HL-60 (cell line): ENCODE measurements around the gene NRCAM.

Experiments
- DNase-seq, 2 experiments: peaks; one replicate each; pipeline ENCODE4 v3.0.0-alpha.2; 2010 to 2020; ENCODE audit warnings: low read depth in 1 of 2, low spot score in 1 of 2
- H3K27ac ChIP-seq: fragments of 250-450 bp; sonication (Bioruptor Pico); replicated peaks from 2 replicates; pipeline ENCODE4 v1.5.1; 2020; ENCODE audit warnings: mild to moderate bottlenecking, moderate library complexity
- H3K27me3 ChIP-seq: fragments of 250-450 bp; sonication (Bioruptor Pico); 2 replicates; pipeline ENCODE4 v1.5.1; 2021; ENCODE audit warnings: mild to moderate bottlenecking, moderate library complexity; ENCODE audit not compliant: insufficient read depth, poor library complexity, severe bottlenecking
- H3K4me3 ChIP-seq: replicated peaks from 2 replicates; pipeline ENCODE4 v1.5.1; 2011; ENCODE audit warnings: mild to moderate bottlenecking, control low read depth, low read length; ENCODE audit not compliant: insufficient read depth
- GABPA ChIP-seq: IDR thresholded peaks from 2 replicates; pipeline ENCODE4 v1.6.1; 2012; ENCODE audit warnings: low read depth
- POLR2AphosphoS5 ChIP-seq: IDR thresholded peaks from 2 replicates; pipeline ENCODE4 v1.6.1; 2012; ENCODE audit warnings: low read depth
- SPI1 ChIP-seq: IDR thresholded peaks from 2 replicates; pipeline ENCODE4 v1.6.1; 2012; ENCODE audit warnings: low read depth, mild to moderate bottlenecking, borderline replicate concordance
- TF ChIP-seq, protein P1 (sequence below): IDR thresholded peaks from 2 replicates; pipeline ENCODE4 v1.6.1; 2012; ENCODE audit warnings: low read depth; ENCODE audit not compliant: insufficient replicate concordance
- TF ChIP-seq, protein P2 (sequence below): IDR thresholded peaks from one replicate; pipeline ENCODE4 v1.5.1; 2011; ENCODE audit warnings: low read length, control low read depth, inconsistent platforms; ENCODE audit not compliant: insufficient read depth

NRCAM gene

DNA sequence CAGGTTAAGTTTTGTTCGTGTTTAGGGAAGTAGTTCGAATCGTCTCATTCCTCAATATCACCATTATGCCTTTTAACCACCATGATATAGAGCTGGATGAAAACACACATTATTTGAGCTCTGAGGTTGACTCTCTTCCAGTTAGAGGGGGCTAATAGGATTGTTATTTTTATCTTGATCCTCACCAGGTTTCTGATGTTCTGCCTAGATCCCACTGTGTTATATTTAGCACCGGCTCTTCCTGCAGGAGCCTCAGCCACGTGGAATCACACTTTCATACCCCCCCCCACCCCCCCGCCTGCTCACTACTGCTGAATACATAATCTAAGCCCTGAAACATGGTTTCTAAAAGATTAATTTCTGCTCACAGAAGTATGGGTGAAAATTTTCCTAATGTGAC, 88.3 kb downstream of the NRCAM start:
- DNase-seq = no peak
- H3K4me3 ChIP-seq = no peak overlapping the region
- TF ChIP-seq SPI1 (no peak), GABPA (no peak), POLR2AphosphoS5 (no peak)
- TF ChIP-seq, protein P1, sequence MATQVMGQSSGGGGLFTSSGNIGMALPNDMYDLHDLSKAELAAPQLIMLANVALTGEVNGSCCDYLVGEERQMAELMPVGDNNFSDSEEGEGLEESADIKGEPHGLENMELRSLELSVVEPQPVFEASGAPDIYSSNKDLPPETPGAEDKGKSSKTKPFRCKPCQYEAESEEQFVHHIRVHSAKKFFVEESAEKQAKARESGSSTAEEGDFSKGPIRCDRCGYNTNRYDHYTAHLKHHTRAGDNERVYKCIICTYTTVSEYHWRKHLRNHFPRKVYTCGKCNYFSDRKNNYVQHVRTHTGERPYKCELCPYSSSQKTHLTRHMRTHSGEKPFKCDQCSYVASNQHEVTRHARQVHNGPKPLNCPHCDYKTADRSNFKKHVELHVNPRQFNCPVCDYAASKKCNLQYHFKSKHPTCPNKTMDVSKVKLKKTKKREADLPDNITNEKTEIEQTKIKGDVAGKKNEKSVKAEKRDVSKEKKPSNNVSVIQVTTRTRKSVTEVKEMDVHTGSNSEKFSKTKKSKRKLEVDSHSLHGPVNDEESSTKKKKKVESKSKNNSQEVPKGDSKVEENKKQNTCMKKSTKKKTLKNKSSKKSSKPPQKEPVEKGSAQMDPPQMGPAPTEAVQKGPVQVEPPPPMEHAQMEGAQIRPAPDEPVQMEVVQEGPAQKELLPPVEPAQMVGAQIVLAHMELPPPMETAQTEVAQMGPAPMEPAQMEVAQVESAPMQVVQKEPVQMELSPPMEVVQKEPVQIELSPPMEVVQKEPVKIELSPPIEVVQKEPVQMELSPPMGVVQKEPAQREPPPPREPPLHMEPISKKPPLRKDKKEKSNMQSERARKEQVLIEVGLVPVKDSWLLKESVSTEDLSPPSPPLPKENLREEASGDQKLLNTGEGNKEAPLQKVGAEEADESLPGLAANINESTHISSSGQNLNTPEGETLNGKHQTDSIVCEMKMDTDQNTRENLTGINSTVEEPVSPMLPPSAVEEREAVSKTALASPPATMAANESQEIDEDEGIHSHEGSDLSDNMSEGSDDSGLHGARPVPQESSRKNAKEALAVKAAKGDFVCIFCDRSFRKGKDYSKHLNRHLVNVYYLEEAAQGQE = no peak
- TF ChIP-seq, protein P2, sequence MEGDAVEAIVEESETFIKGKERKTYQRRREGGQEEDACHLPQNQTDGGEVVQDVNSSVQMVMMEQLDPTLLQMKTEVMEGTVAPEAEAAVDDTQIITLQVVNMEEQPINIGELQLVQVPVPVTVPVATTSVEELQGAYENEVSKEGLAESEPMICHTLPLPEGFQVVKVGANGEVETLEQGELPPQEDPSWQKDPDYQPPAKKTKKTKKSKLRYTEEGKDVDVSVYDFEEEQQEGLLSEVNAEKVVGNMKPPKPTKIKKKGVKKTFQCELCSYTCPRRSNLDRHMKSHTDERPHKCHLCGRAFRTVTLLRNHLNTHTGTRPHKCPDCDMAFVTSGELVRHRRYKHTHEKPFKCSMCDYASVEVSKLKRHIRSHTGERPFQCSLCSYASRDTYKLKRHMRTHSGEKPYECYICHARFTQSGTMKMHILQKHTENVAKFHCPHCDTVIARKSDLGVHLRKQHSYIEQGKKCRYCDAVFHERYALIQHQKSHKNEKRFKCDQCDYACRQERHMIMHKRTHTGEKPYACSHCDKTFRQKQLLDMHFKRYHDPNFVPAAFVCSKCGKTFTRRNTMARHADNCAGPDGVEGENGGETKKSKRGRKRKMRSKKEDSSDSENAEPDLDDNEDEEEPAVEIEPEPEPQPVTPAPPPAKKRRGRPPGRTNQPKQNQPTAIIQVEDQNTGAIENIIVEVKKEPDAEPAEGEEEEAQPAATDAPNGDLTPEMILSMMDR = no peak
- H3K27me3 ChIP-seq = no peaks in the 10 kb centered on the region
- H3K27ac ChIP-seq = no peak overlapping the region

DNA sequence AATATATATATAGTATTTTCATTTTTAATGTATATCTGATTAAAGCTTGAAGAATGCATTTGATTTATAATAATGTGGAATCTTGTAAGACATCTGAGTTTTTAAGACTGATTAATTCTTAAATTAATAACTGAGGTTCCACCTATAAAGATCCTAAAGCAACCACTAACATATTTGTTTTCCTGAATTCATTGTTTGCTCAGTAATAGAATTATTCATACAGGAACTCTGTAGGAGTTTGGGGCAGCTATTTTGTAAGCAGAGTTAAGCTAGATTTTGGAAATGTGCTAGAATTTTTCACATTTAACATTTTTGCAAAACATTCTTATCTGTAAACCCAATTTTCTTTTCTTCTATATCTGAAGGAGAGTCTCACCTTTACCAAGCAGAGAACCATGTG, 88.9 kb downstream of the NRCAM start:
- Histone ChIP-seq H3K27me3 (no peaks in the 10 kb centered on the region), H3K4me3 (no peak overlapping the region), H3K27ac (no peak overlapping the region)
- DNase-seq = no peak
- no peak for TF ChIP-seq POLR2AphosphoS5
- TF ChIP-seq, protein P1 = no peak

DNA sequence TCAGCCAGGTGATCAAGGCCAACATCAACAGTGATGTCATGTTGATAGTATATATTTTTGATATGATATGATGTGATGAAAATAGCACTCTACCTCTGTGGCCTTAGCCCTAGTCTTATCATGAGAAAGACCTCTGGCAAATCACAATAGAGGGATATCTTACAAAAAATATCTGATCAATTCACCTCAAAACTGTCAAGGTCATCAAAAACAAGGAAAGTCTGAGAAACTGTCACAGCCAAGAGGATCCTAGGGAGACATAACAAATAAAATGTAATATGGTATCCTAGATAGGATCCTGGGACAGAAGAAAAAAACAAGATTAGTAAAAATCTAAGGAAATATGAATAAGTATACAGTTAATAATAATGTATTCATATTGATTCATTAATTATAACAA, 92.6 kb downstream of the NRCAM start:
- Histone ChIP-seq H3K27me3 (no peaks in the 10 kb centered on the region), H3K27ac (no peak overlapping the region), H3K4me3 (no peak overlapping the region)
- no peak for DNase-seq
- TF ChIP-seq GABPA (no peak), POLR2AphosphoS5 (no peak), SPI1 (no peak)
- TF ChIP-seq, protein P1 = no peak
- TF ChIP-seq, protein P2 = no peak
